Lung (tissue), 12 donors: ENCODE data around the gene ADGRD1. TPM values are rescaled to one million over a fixed set of nuclear protein-coding genes. Genes with fewer than 3 reads are reported as not detected.

Experiments
- ATAC-seq: fragments of 200-7000 bp; cut with Tn5 transposase; one replicate; pipeline ENCODE4 v1.9.1; 2020; ENCODE audit warnings: moderate number of reproducible peaks; ENCODE audit not compliant: insufficient read depth, low FRiP score
- DNase-seq, 3 donors: peaks; one replicate each; pipeline ENCODE4 v3.0.0-alpha.2; 2013 to 2017
- H3K27ac ChIP-seq, 2 donors: one replicate each; pipeline ENCODE4 v1.5.1; 2013; ENCODE audit warnings: mild to moderate bottlenecking in 2 of 2, moderate library complexity in 2 of 2, control low read depth in 1 of 2, inconsistent platforms in 1 of 2, low read depth in 1 of 2, low read length in 1 of 2
- H3K27me3 ChIP-seq, 3 donors: one replicate each; pipeline ENCODE4 v1.5.1; 2013; ENCODE audit warnings: low read length in 2 of 3; ENCODE audit not compliant: control insufficient read depth in 3 of 3, insufficient read depth in 3 of 3
- H3K36me3 ChIP-seq, 4 donors: one replicate each; pipeline ENCODE4 v1.5.1; 2013; ENCODE audit warnings: low read length in 4 of 4, mild to moderate bottlenecking in 1 of 4, moderate library complexity in 1 of 4; ENCODE audit not compliant: control insufficient read depth in 4 of 4, insufficient read depth in 4 of 4
- H3K4me1 ChIP-seq, 5 donors: one replicate each; pipeline ENCODE4 v1.5.1; 2013; ENCODE audit warnings: low read length in 5 of 5, mild to moderate bottlenecking in 2 of 5, moderate library complexity in 1 of 5; ENCODE audit not compliant: control insufficient read depth in 5 of 5, insufficient read depth in 5 of 5
- H3K4me3 ChIP-seq: one replicate; pipeline ENCODE4 v1.5.1; 2013; ENCODE audit warnings: mild to moderate bottlenecking, control low read depth, moderate library complexity
- H3K9ac ChIP-seq, 2 donors: one replicate each; pipeline ENCODE4 v1.5.1; 2013; ENCODE audit warnings: low read length in 2 of 2, control low read depth in 1 of 2; ENCODE audit not compliant: insufficient read depth in 1 of 2
- H3K9me3 ChIP-seq, 4 donors: one replicate each; pipeline ENCODE4 v1.5.1; 2013; ENCODE audit warnings: low read length in 3 of 4, mild to moderate bottlenecking in 1 of 4, moderate library complexity in 1 of 4; ENCODE audit not compliant: control insufficient read depth in 4 of 4, insufficient read depth in 3 of 4
- CTCF ChIP-seq: IDR thresholded peaks from 2 replicates; pipeline ENCODE4 v1.5.1; 2012; ENCODE audit warnings: mild to moderate bottlenecking; ENCODE audit errors: control extremely low read depth, extremely low read depth
- WGBS, 2 donors: extraction: QIAGEN DNeasy Blood & Tissue Kit; methylation state at CpG; one replicate each; pipeline ENCODE4 v1.1.7; 2013; 5-methylcytosine and 5-hydroxymethylcytosine counted together
- polyA plus RNA-seq, 2 donors: library from polyadenylated mRNA; stranded (reverse); fragments of 200-250 nt; gene quantifications; one replicate each; pipeline ENCODE4 v1.2.1, GENCODE V29; 2013
- total RNA-seq, 2 donors: library from RNA; depleted of rRNA in 1 of 2; stranded (reverse); fragments of >200 nt in 1 of 2; gene quantifications; one replicate each; pipeline ENCODE4 v1.2.1, GENCODE V29; 2014 to 2021
- donor health status: control.
- donor health status: control.
- donor health status: Bipolar disorder and iron deficiency.
- donor health status: healthy.
- donor health status: DM: yes; HTN: yes; CAD: no.

The ADGRD1 gene
- total and polyA plus RNA-seq, 4 donors = 23.5 to 85.6 (median 46.7) TPM

- Histone ChIP-seq H3K4me1 (peaks cover 0 to 6% (median 0%) of the 10 kb centered on the region in 5 donors), H3K9me3 (no peaks in the 10 kb centered on the region), H3K9ac (no peak overlapping the region), H3K36me3 (no peaks in the 10 kb centered on the region), H3K4me3 (no peak overlapping the region), H3K27ac (no peak overlapping the region), H3K27me3 (no peaks in the 10 kb centered on the region)
- TF ChIP-seq CTCF = no peak
- 81 to 87% methylated on average over 5 of the region's 5 CpGs for WGBS, 2 donors
- no peak for ATAC-seq
- DNase-seq = no peak
These were observed 105.0 kb downstream of the ADGRD1 start for GRCh38 chr12:131058700-131059099.

- Histone ChIP-seq H3K36me3 (no peaks in the 10 kb centered on the region), H3K4me3 (no peak overlapping the region), H3K27ac (no peak overlapping the region), H3K4me1 (peaks cover 0 to 10% (median 0%) of the 10 kb centered on the region in 5 donors), H3K9ac (no peak overlapping the region), H3K27me3 (no peaks in the 10 kb centered on the region), H3K9me3 (no peaks in the 10 kb centered on the region)
- TF ChIP-seq CTCF = no peak
- 93 to 94% methylated on average over 16 of the region's 16 CpGs for WGBS, 2 donors
- ATAC-seq (no peak), DNase-seq (no peak)
These were observed 106.5 kb downstream of the ADGRD1 start for GRCh38 chr12:131060011-131060703.

- H3K27ac ChIP-seq = no peak overlapping the region
- H3K9me3 ChIP-seq = no peaks in the 10 kb centered on the region
- peaks cover 0 to 14% (median 0%) of the 10 kb centered on the region in 5 donors for H3K4me1 ChIP-seq
- no peaks in the 10 kb centered on the region for H3K27me3 ChIP-seq
- no peaks in the 10 kb centered on the region for H3K36me3 ChIP-seq
- ATAC-seq (no peak), DNase-seq (no peak)
- 82 to 83% methylated on average over 13 of the region's 13 CpGs for WGBS, 2 donors
- TF ChIP-seq CTCF = no peak
- H3K9ac ChIP-seq = no peak overlapping the region
- no peak overlapping the region for H3K4me3 ChIP-seq
These were observed 107.5 kb downstream of the ADGRD1 start for GRCh38 chr12:131061041-131061806.
